ENCODE data around the gene ELOVL6. TPM values are rescaled to one million over a fixed set of nuclear protein-coding genes. Genes with fewer than 3 reads are reported as not detected.

The ELOVL6 gene
- total and polyA plus RNA-seq, 4 donors: 19.5 to 38.8 (median 37.5) TPM

- TF ChIP-seq HNF4G (IDR thresholded peaks at IDR 0.05) (no peak), MAX (IDR thresholded peaks at IDR 0.05) (no peak)
- 94% methylated on average over 4 of the region's 4 CpGs for WGBS
- no peak overlapping the region for H3K9ac ChIP-seq (ENCODE audit: low read depth in 1 of 2, low read length in 2 of 2)
- no peak overlapping the region for H3K4me3 ChIP-seq (ENCODE audit: low read depth in 1 of 3, low read length in 3 of 3)
- no peak for DNase-seq (ENCODE audit: low spot score)
- no peaks in the 10 kb centered on the region for H3K27me3 ChIP-seq (ENCODE audit: control insufficient read depth in 4 of 4, insufficient read depth in 4 of 4, low read length in 3 of 4)
- no peak overlapping the region for H3K27ac ChIP-seq (ENCODE audit: low read depth in 1 of 2, low read length in 2 of 2)
- no peaks in the 10 kb centered on the region for H3K36me3 ChIP-seq (ENCODE audit: control insufficient read depth in 4 of 4, insufficient read depth in 3 of 4, low read depth in 1 of 4, low read length in 3 of 4)
- no peaks in the 10 kb centered on the region for H3K9me3 ChIP-seq (ENCODE audit: control insufficient read depth in 4 of 4, low read length in 3 of 4)
- no peaks in the 10 kb centered on the region for H3K4me1 ChIP-seq (ENCODE audit: control insufficient read depth in 4 of 4, insufficient read depth in 4 of 4, low read length in 3 of 4)
Measured at GRCh38 chr4:110231869-110232268, 33.5 kb upstream of the ELOVL6 start.

GRCh38 chr4:110229266-110229665 is 30.9 kb upstream of the ELOVL6 start:
- TF ChIP-seq TAF1 (conservative IDR thresholded peaks at IDR 0.05) (no peak), JUND (IDR thresholded peaks at IDR 0.05) (no peak), MAX (IDR thresholded peaks at IDR 0.05) (no peak), YY1 (IDR thresholded peaks at IDR 0.05) (no peak), RXRA (IDR thresholded peaks at IDR 0.05) (no peak), GABPA (IDR thresholded peaks at IDR 0.05 in 1 of 2, conservative IDR thresholded peaks at IDR 0.05 in 1 of 2) (no peak), NR2F2 (IDR thresholded peaks at IDR 0.05) (no peak), RAD21 (IDR thresholded peaks at IDR 0.05) (no peak)
- TF ChIP-seq, protein P1, sequence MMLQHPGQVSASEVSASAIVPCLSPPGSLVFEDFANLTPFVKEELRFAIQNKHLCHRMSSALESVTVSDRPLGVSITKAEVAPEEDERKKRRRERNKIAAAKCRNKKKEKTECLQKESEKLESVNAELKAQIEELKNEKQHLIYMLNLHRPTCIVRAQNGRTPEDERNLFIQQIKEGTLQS (IDR thresholded peaks at IDR 0.05): no peak
- TF ChIP-seq, protein P2, sequence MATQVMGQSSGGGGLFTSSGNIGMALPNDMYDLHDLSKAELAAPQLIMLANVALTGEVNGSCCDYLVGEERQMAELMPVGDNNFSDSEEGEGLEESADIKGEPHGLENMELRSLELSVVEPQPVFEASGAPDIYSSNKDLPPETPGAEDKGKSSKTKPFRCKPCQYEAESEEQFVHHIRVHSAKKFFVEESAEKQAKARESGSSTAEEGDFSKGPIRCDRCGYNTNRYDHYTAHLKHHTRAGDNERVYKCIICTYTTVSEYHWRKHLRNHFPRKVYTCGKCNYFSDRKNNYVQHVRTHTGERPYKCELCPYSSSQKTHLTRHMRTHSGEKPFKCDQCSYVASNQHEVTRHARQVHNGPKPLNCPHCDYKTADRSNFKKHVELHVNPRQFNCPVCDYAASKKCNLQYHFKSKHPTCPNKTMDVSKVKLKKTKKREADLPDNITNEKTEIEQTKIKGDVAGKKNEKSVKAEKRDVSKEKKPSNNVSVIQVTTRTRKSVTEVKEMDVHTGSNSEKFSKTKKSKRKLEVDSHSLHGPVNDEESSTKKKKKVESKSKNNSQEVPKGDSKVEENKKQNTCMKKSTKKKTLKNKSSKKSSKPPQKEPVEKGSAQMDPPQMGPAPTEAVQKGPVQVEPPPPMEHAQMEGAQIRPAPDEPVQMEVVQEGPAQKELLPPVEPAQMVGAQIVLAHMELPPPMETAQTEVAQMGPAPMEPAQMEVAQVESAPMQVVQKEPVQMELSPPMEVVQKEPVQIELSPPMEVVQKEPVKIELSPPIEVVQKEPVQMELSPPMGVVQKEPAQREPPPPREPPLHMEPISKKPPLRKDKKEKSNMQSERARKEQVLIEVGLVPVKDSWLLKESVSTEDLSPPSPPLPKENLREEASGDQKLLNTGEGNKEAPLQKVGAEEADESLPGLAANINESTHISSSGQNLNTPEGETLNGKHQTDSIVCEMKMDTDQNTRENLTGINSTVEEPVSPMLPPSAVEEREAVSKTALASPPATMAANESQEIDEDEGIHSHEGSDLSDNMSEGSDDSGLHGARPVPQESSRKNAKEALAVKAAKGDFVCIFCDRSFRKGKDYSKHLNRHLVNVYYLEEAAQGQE (IDR thresholded peaks at IDR 0.05): no peak
- TF ChIP-seq, protein P3, sequence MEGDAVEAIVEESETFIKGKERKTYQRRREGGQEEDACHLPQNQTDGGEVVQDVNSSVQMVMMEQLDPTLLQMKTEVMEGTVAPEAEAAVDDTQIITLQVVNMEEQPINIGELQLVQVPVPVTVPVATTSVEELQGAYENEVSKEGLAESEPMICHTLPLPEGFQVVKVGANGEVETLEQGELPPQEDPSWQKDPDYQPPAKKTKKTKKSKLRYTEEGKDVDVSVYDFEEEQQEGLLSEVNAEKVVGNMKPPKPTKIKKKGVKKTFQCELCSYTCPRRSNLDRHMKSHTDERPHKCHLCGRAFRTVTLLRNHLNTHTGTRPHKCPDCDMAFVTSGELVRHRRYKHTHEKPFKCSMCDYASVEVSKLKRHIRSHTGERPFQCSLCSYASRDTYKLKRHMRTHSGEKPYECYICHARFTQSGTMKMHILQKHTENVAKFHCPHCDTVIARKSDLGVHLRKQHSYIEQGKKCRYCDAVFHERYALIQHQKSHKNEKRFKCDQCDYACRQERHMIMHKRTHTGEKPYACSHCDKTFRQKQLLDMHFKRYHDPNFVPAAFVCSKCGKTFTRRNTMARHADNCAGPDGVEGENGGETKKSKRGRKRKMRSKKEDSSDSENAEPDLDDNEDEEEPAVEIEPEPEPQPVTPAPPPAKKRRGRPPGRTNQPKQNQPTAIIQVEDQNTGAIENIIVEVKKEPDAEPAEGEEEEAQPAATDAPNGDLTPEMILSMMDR (IDR thresholded peaks at IDR 0.05; ENCODE audit: low read depth, low read length, missing input control): no peak
- no peaks in the 10 kb centered on the region for H3K36me3 ChIP-seq (ENCODE audit: control insufficient read depth in 4 of 4, insufficient read depth in 3 of 4, low read depth in 1 of 4, low read length in 3 of 4)
- no peak overlapping the region for H3K9ac ChIP-seq (ENCODE audit: low read depth in 1 of 2, low read length in 2 of 2)
- no peak for DNase-seq (ENCODE audit: low spot score)
- no peaks in the 10 kb centered on the region for H3K27me3 ChIP-seq (ENCODE audit: control insufficient read depth in 4 of 4, insufficient read depth in 4 of 4, low read length in 3 of 4)
- 92% methylated on average over 2 of the region's 2 CpGs for WGBS
- no peaks in the 10 kb centered on the region for H3K9me3 ChIP-seq (ENCODE audit: control insufficient read depth in 4 of 4, low read length in 3 of 4)
- H3K4me1 ChIP-seq (ENCODE audit: control insufficient read depth in 4 of 4, insufficient read depth in 4 of 4, low read length in 3 of 4): no peaks in the 10 kb centered on the region
- no peak overlapping the region for H3K4me3 ChIP-seq (ENCODE audit: low read depth in 1 of 3, low read length in 3 of 3)
- no peak overlapping the region for H3K27ac ChIP-seq (ENCODE audit: low read depth in 1 of 2, low read length in 2 of 2)

DNA sequence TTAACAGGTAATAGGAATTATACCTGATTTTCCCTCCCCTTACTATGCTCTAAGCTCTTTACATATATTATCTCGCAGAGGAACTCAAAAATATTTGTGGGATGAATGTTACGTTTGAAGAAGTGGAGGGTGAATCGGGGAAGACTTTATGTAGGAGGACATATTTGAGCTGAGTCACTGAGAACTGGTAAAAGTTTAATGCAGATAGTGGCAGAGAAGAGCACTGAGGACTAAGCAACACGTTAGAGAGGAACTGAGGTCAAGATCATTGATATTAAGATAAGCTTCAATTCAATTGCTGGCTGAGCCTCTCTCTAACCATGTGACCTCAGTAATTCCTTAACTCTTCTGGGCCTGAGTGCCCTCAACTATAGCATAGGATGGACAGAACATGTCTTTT is 26.4 kb upstream of the ELOVL6 start:
- Histone ChIP-seq H3K36me3 (ENCODE audit: control insufficient read depth in 4 of 4, insufficient read depth in 3 of 4, low read depth in 1 of 4, low read length in 3 of 4) (no peaks in the 10 kb centered on the region), H3K27me3 (ENCODE audit: control insufficient read depth in 4 of 4, insufficient read depth in 4 of 4, low read length in 3 of 4) (no peaks in the 10 kb centered on the region), H3K9ac (ENCODE audit: low read depth in 1 of 2, low read length in 2 of 2) (no peak overlapping the region), H3K9me3 (ENCODE audit: control insufficient read depth in 4 of 4, low read length in 3 of 4) (no peaks in the 10 kb centered on the region), H3K27ac (ENCODE audit: low read depth in 1 of 2, low read length in 2 of 2) (no peak overlapping the region), H3K4me1 (ENCODE audit: control insufficient read depth in 4 of 4, insufficient read depth in 4 of 4, low read length in 3 of 4) (no peaks in the 10 kb centered on the region), H3K4me3 (ENCODE audit: low read depth in 1 of 3, low read length in 3 of 3) (no peak overlapping the region)
- WGBS: 41% methylated on average over 4 of the region's 4 CpGs
- TF ChIP-seq YY1 (IDR thresholded peaks at IDR 0.05): no peak
- no peak for TF ChIP-seq NR2F2 (IDR thresholded peaks at IDR 0.05)
- TF ChIP-seq TAF1 (conservative IDR thresholded peaks at IDR 0.05): no peak
- TF ChIP-seq ZBTB33 (IDR thresholded peaks at IDR 0.05): no peak
- no peak for TF ChIP-seq RAD21 (IDR thresholded peaks at IDR 0.05)
- TF ChIP-seq GABPA (IDR thresholded peaks at IDR 0.05 in 1 of 2, conservative IDR thresholded peaks at IDR 0.05 in 1 of 2): no peak
- TF ChIP-seq FOXA2 (IDR thresholded peaks at IDR 0.05): no peak
- no peak for TF ChIP-seq HNF4A (conservative IDR thresholded peaks at IDR 0.05)
- TF ChIP-seq FOXA1 (IDR thresholded peaks at IDR 0.05): no peak
- no peak for DNase-seq (ENCODE audit: low spot score)
